HG03342 (cell line): ENCODE results near the gene STXBP2.

ENCODE experiments used
- ATAC-seq: cut with Tn5 transposase; IDR thresholded peaks from one replicate; pipeline ENCODE4 v1.9.1; 2021; ENCODE audit warnings: mild to moderate bottlenecking, moderate library complexity; ENCODE audit not compliant: unreplicated experiment

The STXBP2 gene

DNA sequence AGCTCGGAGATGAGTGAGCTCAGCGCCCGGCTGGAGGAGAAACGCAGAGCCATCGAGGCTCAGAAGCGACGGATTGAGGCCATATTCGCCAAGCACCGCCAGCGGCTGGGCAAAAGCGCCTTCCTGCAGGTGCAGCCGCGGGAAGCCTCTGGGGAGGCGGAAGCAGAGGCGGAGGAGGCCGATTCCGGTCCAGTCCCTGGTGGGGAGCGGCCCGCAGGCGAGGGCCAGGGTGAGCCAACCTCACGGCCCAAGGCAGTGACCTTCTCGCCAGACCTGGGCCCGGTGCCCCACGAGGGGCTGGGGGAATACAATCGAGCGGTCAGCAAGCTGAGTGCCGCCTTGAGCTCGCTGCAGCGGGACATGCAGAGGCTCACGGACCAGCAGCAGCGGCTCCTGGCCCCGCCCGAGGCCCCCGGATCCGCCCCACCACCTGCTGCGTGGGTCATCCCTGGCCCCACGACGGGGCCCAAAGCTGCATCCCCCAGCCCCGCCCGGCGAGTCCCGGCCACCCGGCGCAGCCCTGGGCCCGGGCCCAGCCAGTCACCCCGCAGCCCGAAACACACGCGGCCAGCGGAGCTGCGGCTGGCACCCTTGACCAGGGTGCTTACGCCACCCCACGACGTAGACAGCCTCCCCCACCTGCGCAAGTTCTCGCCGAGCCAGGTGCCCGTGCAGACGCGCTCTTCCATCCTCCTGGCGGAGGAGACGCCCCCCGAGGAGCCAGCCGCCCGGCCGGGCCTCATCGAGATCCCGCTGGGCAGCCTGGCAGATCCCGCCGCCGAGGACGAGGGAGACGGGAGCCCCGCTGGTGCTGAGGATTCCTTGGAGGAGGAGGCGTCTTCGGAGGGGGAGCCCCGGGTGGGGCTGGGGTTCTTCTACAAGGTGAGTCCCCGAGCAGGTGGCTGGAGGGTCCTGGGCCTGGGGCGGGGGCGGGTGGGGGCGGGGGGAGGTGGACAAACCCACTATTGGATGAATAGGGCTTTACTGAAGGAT, 24.3 kb upstream of the STXBP2 start:
- ATAC-seq: no peak

DNA sequence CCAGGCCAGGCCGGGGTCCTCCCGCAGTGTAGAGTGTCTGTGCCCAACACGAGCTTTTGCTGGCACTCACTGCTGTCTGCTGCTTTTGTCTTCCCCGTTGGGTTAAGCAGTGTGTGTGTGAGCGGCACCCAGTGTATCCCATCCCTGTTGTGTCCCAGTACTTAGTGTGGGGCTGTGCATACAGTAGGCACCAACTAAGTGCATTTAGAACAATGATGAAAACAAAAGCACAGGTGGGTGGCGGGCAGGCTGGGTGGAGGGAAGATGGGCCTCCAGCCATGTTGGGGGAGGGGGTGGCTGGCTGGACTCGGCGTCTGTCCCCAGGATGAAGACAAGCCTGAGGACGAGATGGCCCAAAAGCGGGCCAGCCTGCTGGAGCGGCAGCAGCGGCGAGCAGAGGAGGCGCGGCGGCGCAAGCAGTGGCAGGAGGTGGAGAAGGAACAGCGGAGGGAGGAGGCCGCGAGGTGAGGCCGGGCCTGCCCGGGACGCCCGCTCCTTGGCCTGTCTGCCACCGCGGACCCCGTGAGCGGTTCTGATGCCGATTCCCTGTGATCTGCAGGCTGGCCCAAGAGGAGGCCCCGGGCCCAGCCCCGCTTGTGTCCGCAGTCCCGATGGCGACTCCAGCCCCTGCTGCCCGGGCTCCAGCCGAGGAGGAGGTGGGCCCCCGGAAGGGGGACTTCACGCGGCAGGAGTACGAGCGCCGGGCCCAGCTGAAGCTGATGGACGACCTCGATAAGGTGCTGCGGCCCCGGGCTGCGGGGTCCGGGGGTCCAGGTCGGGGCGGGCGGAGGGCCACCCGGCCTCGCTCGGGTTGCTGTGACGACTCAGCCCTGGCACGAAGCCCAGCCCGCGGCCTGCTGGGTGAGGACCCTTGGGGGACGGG, 21.8 kb upstream of the STXBP2 start:
- ATAC-seq: no peak

DNA sequence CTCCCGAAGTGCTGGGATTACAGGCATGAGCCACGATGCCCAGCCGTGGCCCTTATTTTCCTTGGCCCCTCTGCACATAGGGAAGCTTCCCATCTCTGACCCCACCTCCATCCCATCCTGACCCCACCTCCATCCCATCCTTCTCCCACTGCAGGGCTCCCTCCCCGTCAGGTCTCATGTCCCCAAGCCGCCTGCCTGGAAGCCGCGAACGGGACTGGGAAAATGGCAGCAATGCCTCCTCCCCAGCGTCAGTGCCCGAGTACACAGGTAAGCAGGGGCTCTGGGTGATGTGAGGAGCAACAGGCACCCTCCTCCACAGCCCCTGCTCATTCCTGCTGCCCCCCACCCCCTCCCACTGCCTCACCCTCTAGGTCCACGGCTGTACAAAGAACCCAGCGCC, 19.7 kb upstream of the STXBP2 start:
- ATAC-seq: no peak

- ATAC-seq: no peak
Measured at GRCh38 chr19:7617735-7618134, 19.2 kb upstream of the STXBP2 start.

GRCh38 chr19:7618348-7618747, 18.6 kb upstream of the STXBP2 start:
- ATAC-seq: no peak

- ATAC-seq: no peak
Measured at GRCh38 chr19:7618771-7619510, 18.0 kb upstream of the STXBP2 start.

GRCh38 chr19:7619671-7620441, 17.1 kb upstream of the STXBP2 start:
- ATAC-seq: no peak

DNA sequence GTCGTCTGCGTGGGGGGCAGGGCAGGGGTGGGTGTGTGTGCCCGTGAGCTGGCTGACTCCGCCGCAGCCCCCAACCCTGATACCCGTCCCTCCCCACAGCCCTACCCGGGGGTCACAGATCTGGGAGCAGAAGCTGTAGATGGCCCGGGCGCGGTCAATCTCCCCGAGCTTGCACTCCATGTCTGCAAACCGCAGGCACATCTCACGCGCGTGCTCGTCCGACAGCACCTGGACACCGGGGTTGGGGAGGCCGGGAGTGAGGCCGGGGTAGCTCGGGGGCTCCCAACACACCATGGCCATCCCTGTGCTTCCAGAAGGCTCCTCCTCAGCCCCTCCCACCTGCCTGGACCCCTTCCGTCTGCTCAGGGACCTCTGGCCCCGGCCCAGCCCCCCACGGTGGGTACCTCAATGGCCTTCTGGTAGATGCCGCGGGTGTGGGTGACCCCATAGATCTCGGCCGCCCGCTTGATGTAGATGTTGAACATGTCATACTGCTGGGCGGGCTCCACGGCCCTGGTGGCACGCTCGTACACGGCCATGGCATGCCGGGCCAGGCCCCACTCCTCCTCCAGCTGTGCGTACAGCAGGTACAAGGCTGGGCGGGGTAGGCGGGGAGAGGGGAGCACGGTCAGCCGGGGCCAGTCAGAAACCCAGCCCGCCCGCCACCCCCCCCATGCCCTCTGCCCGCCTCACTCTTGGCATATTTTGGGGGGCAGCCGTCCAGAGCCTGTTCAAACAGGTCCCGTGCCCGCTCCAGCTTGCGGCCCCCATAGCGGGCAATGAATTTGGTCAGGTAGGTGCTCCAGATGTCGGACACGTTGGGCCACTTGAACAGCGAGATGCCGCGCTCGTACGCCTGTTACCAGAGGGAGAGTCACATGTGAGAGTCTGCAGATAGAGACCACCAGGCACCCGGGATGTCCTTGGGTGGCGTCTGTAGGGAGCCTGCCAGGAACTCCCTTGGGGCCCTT, 16.2 kb upstream of the STXBP2 start:
- ATAC-seq: no peak

GRCh38 chr19:7622933-7623685, 13.8 kb upstream of the STXBP2 start:
- ATAC-seq: no peak

DNA sequence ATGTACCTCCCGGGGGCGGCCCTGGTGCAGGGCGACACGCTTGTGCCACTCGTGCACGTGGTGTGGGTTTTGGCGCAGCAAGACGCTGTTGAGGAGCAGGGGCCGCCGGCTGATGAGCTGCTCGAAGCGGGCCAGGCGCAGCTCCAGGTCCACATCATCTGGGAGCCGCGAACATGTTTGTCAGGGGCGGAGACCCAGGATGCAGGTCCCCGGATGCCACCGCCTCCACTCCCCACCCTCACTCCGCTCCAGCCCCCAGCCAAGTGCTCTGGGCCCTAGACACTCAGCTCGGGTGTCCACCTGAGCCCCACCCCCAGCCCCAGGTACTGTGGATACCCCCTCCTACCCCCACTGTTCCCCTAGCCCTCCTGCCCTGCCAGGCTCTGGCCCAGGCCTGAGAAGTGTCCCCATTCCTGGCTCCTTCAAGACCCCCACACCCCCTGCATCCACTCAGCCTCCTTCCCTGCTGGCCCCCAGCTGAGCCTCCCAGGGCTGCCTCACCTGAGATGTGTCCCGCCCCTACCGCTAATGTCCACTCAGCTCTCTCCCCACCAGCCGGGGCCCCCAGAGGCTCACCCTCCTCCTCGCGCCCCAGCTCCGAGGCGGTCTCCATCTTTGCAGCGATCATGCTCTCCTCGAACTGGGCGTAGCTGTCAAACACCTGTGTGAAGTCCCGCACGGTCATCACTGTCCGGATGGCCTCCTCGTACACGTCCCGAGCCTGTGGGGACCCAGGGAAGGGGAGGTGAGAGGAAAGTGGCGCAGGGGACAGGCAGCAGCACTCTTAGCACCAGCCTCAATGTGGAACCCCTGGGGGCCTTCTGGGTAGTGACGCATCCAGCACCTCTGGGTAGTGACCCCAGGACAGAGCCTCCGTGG, 12.9 kb upstream of the STXBP2 start:
- no peak for ATAC-seq

DNA sequence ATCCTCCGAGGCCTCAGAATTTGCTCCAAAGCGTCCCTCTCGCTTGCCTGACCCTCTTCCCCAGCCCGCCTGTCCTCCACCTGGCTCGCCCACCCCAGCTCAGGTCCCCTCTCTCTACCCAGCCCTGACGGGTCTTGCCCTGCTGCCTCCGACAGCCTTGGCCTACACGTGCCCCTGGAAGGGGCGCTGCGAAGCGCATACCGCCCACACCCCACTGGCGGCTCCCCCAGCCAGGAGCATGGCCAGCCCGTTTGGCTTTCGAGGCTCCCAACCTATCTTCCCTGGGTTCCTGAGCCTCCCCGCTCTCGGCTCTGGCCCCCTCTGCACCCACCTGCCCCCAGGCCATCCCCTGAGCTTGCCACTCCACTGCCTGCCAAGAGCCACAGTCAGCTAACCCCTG, 12.1 kb upstream of the STXBP2 start:
- no peak for ATAC-seq

GRCh38 chr19:7625763-7626372, 11.0 kb upstream of the STXBP2 start:
- no peak for ATAC-seq

DNA sequence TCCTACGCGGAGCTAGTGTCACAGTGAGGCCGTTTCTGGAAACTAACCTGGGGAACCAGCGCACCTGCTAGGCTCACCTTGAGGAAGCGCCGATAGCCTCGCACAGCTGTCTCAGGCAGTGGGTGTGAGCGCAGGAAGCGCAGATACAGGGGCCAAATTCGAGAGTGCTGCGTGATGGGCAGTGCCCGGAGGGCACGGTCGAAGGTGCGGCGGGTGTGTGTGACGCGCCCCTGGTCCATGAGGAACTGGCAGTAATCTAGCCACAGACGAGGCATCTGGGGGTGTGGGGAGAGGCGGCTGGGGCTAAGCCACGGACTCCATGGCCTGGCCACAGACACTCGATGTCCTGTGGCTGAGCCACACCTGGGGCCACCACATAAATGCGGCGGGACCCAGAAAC, 9.7 kb upstream of the STXBP2 start:
- no peak for ATAC-seq

GRCh38 chr19:7628589-7629311, 8.2 kb upstream of the STXBP2 start:
- no peak for ATAC-seq

DNA sequence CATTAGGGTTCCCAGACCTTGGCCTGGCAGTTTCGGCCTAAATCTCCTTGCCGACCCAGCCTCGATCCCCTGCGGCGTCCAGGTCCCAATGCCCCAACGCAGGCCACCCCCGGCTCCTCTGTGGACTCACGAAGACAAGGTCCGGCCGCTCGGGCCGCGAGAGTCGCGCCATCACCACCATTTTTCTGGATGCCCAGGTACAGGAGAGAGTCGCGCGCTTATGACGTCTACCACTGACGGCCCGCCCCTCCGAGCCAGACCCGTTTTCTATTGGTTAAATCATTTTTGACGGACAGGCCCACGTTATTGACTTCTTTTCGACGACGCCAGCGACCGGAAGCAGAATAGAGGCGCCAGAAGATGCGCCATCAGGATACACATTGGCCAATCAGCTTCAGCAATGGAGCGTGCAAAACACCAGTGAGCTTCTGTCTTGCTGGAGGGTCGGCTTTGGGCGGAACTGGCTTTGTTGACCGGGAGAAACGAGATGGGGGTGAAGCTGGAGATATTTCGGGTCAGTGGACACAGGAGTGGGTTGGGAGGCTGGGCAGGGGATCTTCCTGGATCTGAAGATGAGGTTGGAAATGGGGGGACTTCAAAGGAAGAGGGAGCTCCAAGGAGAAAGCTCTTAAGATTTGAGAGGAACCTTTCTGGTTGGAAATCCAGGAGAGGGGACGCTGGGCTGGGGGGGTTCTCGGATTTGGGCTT, 7.4 kb upstream of the STXBP2 start, which contains the start of the genes PET100 and XAB2:
Gene PET100, plus strand, starts transcription at position 447 of the 708 bp plus-strand sequence. Its CDS starts 41 bp downstream, at position 488.
Gene XAB2, minus strand, starts transcription at position 199 of the 708 bp plus-strand sequence. Its CDS starts 18 bp downstream, at position 181.
- peak; percentile 84 for ATAC-seq
